Kidney epithelial cell (primary cell): Measurements from ENCODE around the gene NHSL2. TPM values are rescaled to one million over a fixed set of nuclear protein-coding genes. Genes with fewer than 3 reads are reported as not detected.

Source experiments
- DNase-seq: peaks from one replicate; pipeline ENCODE4 v3.0.0-alpha.2; 2010; ENCODE audit warnings: low read depth
- H3K27me3 ChIP-seq: 2 replicates; pipeline ENCODE4 v1.6.0; 2011; ENCODE audit warnings: low read length; ENCODE audit not compliant: control insufficient read depth, insufficient read depth
- H3K36me3 ChIP-seq: 2 replicates; pipeline ENCODE4 v1.5.1; 2011; ENCODE audit warnings: low read length; ENCODE audit not compliant: control insufficient read depth, insufficient read depth
- H3K4me3 ChIP-seq: 2 replicates; pipeline ENCODE4 v1.5.1; 2011; ENCODE audit warnings: low read depth, mild to moderate bottlenecking, control low read depth, low read length
- CTCF ChIP-seq: IDR thresholded peaks from 2 replicates; pipeline ENCODE4 v1.5.1; 2011; ENCODE audit warnings: mild to moderate bottlenecking, moderate library complexity, low read length, control low read depth, inconsistent platforms; ENCODE audit not compliant: insufficient read depth, poor library complexity, severe bottlenecking
- total RNA-seq: library from RNA; depleted of rRNA; stranded (reverse); fragments of >200 nt; gene quantifications from 2 replicates; pipeline ENCODE4 v1.2.3, GENCODE V29; 2015

NHSL2 gene
- total RNA-seq, 1 donor from 2014 or later: 1.4 TPM

GRCh38 chrX:72141372-72142004 lies 230.8 kb downstream of the NHSL2 start:
- no peaks in the 10 kb centered on the region for H3K27me3 ChIP-seq
- no peak for DNase-seq

GRCh38 chrX:72142094-72142793 lies 231.6 kb downstream of the NHSL2 start:
- TF ChIP-seq CTCF: no peak
- Histone ChIP-seq H3K27me3 (no peaks in the 10 kb centered on the region), H3K36me3 (no peaks in the 10 kb centered on the region)

More at GRCh38 chrX:72141372-72142004, 230.8 kb downstream of the NHSL2 start:
- Histone ChIP-seq H3K4me3 (no peak overlapping the region), H3K36me3 (no peaks in the 10 kb centered on the region)
- no peak for TF ChIP-seq CTCF

DNA sequence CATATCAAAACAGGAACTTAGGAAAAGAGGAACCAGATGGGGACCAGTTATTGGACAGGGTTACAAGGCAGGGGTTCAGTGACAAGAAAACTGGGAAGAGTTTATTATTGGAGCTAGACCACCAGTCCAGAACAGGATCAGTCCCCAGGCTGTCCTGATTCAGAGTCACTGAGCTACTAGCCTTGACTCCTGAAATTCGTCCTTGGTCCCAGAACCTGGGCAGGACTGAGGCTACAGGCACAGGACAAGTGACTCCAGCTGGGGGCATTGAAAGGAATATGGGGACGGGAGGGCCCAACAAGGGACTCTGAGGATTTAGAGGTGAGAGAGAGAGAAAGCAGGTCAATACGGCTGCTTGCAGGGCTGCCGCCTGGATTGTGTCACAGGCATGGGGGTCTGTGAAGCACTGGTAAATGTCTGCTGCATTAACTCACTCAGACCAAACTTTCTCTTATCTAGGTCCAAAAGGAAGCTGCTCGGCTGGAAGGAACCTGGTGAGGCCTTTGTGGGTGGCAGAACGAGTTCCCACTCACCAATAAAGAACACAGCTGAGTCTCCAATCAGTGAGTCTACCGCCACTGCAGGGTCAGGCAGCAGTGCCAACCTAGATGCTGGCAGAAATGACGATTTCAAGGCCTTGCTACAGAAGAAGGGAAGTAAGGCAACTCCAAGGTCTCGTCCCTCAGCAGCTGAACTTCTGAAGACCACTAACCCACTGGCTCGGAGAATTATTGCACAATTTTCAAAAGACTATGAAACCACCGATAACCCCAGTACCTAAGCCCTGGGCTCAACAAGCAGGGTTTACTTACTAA lies 232.4 kb downstream of the NHSL2 start:
- H3K27me3 ChIP-seq: no peaks in the 10 kb centered on the region
- DNase-seq: no peak
- no peak for TF ChIP-seq CTCF

More at GRCh38 chrX:72142094-72142793, 231.6 kb downstream of the NHSL2 start:
- no peak for DNase-seq
- H3K4me3 ChIP-seq: no peak overlapping the region

GRCh38 chrX:72143609-72143907 lies 232.9 kb downstream of the NHSL2 start:
- no peaks in the 10 kb centered on the region for H3K36me3 ChIP-seq
- no peak for DNase-seq
- no peaks in the 10 kb centered on the region for H3K27me3 ChIP-seq
- no peak overlapping the region for H3K4me3 ChIP-seq
- no peak for TF ChIP-seq CTCF

More for the DNA sequence above, 232.4 kb downstream of the NHSL2 start:
- Histone ChIP-seq H3K4me3 (no peak overlapping the region), H3K36me3 (no peaks in the 10 kb centered on the region)

GRCh38 chrX:72145181-72145580 lies 234.5 kb downstream of the NHSL2 start:
- no peak for DNase-seq
- Histone ChIP-seq H3K27me3 (no peaks in the 10 kb centered on the region), H3K4me3 (no peak overlapping the region), H3K36me3 (no peaks in the 10 kb centered on the region)
- no peak for TF ChIP-seq CTCF
